Coronary artery (tissue), 2 donors: ENCODE measurements around the gene ZNF358.

Experiments
- DNase-seq: peaks from one replicate; pipeline ENCODE4 v3.0.0-alpha.2; 2017; ENCODE audit warnings: low spot score
- H3K27ac ChIP-seq, 2 donors: fragments of 200-600 bp; sonication (generic); one replicate each; pipeline ENCODE4 v1.5.1; 2016 to 2019
- H3K4me3 ChIP-seq: fragments of 200-600 bp; sonication (generic); 2 replicates; pipeline ENCODE4 v1.5.1; 2016; ENCODE audit warnings: mild to moderate bottlenecking, moderate library complexity
- CTCF ChIP-seq: fragments of 200-600 bp; sonication (generic); IDR thresholded peaks from one replicate; pipeline ENCODE4 v1.5.1; 2019; ENCODE audit warnings: antibody characterized with exemption

ZNF358 gene

GRCh38 chr19:7504684-7505083 lies 11.2 kb upstream of the ZNF358 start:
- Histone ChIP-seq H3K4me3 (no peak overlapping the region), H3K27ac (no peak overlapping the region)
- no peak for TF ChIP-seq CTCF
- no peak for DNase-seq

GRCh38 chr19:7505288-7505681 lies 10.6 kb upstream of the ZNF358 start:
- no peak for TF ChIP-seq CTCF
- Histone ChIP-seq H3K27ac (no peak overlapping the region), H3K4me3 (no peak overlapping the region)
- DNase-seq, result no peak

GRCh38 chr19:7505682-7506384 lies 10.1 kb upstream of the ZNF358 start:
- TF ChIP-seq CTCF, result no peak
- no peak for DNase-seq
- Histone ChIP-seq H3K4me3 (peak overlapping the region; percentile 22), H3K27ac (no peak overlapping the region)

- Histone ChIP-seq H3K27ac (no peak overlapping the region), H3K4me3 (peak overlapping the region; percentile 22)
- peak; percentile 87 for DNase-seq
- TF ChIP-seq CTCF, result no peak
Observed at GRCh38 chr19:7506385-7507328, 9.2 kb upstream of the ZNF358 start.

- H3K4me3 ChIP-seq, result no peak overlapping the region
- peak; percentile 85 for DNase-seq
- TF ChIP-seq CTCF, result no peak
- no peak overlapping the region for H3K27ac ChIP-seq
Observed at GRCh38 chr19:7507884-7508283, 8.0 kb upstream of the ZNF358 start.

- no peak overlapping the region for H3K4me3 ChIP-seq
- no peak overlapping the region for H3K27ac ChIP-seq
- DNase-seq, result no peak
- no peak for TF ChIP-seq CTCF
Observed at GRCh38 chr19:7509625-7510024, 6.3 kb upstream of the ZNF358 start.
